Islet precursor cell (in vitro differentiated cells): ENCODE results near the gene RSAD1.

Source experiments
- DNase-seq: peaks from one replicate; pipeline ENCODE4 v3.0.0-alpha.2; 2018

Gene RSAD1

GRCh38 chr17:50458701-50459676 is 19.7 kb upstream of the RSAD1 start:
- peak; percentile 90 for DNase-seq

GRCh38 chr17:50459756-50460155 is 18.9 kb upstream of the RSAD1 start:
- DNase-seq, result no peak

DNA sequence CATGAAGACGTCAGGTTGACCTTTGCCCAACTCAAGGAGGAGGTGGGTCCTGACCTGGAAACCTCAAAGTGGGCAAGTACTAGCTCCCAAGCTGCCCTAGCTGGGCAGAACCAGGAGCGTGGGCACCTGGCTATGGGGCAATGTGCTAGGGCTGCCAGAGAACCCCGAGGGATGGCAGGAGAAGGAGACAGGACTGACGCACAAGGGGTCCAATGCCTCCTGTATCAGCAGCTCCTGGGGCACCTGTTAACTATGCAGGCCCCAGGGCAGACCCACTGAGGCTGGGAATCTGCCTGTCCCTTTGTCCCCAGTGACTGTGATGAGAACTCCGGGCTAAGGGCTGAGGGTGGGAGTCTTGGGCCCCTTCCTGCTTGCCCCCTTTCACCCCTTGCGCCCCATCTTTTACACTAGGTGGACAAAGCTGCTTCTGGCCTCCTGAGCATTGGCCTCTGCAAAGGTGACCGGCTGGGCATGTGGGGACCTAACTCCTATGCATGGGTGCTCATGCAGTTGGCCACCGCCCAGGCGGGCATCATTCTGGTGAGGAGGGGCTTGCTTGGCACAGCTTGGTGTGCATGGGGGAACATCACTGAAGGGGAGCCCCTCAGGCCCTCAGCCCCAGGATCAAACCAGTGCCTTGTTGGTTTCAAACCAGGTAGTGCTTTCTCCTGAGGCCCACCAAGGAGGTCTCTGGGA is 17.7 kb upstream of the RSAD1 start:
- no peak for DNase-seq

- DNase-seq, result no peak
Observed at GRCh38 chr17:50461550-50462132, 17.0 kb upstream of the RSAD1 start.

- no peak for DNase-seq
Observed at GRCh38 chr17:50462446-50462845, 16.2 kb upstream of the RSAD1 start.

DNA sequence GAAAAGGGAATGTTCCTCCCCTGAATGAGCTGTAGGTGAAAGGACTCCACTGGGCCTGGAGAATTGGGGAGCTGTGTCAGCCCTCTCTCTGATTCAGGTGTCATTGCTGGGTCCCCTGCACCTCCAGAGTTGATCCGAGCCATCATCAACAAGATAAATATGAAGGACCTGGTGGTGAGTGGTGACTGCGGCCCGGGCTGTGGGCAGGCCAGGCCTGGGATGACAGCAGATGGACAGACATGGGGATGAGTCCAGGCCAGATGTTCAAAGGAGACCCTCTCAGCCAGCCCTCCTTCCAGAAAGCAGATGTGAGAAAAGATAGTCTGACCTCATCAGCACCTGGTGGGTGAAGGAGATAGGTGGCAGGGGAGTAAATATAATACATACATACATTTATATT is 14.5 kb upstream of the RSAD1 start:
- DNase-seq, result no peak

- DNase-seq, result no peak
Observed at GRCh38 chr17:50464736-50465135, 13.9 kb upstream of the RSAD1 start.

GRCh38 chr17:50465171-50465570 is 13.5 kb upstream of the RSAD1 start:
- DNase-seq, result no peak

- no peak for DNase-seq
Observed at GRCh38 chr17:50465635-50466034, 13.0 kb upstream of the RSAD1 start.

DNA sequence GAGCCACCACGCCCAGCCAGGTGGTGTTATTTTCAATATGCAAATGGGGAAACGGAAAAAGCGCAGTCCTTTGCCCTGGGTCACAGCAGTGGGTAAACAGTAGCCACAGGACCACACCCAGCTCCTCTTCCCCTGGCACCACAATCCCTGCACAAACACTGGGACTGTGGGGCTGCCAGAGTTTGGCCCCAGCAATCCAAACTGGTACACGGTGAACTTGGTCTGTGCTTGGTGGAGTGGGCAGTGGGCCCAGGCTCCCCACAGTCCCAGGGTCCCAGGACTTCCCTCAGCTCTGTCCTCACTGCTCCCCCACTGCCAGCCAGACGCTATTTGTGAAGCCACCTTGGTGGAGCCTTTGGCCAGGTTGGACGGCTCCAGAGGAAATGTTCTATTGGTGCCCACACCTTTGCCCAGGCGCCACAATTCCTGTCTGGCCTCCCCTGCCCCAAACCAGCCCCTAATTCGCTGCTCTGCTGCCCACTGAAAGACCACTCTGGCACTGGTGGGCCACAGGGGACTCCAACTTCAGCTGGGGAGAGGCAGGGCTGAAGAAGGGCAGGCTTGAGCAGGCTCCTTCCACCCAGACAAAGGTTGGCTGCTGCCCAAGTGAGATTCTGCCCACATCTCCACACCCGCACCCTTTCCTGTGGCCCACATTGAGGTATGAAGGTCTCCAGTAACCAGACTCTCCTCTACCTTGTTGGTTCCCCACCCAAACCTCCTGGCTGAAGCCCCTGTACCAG is 12.1 kb upstream of the RSAD1 start:
- DNase-seq, result no peak

DNA sequence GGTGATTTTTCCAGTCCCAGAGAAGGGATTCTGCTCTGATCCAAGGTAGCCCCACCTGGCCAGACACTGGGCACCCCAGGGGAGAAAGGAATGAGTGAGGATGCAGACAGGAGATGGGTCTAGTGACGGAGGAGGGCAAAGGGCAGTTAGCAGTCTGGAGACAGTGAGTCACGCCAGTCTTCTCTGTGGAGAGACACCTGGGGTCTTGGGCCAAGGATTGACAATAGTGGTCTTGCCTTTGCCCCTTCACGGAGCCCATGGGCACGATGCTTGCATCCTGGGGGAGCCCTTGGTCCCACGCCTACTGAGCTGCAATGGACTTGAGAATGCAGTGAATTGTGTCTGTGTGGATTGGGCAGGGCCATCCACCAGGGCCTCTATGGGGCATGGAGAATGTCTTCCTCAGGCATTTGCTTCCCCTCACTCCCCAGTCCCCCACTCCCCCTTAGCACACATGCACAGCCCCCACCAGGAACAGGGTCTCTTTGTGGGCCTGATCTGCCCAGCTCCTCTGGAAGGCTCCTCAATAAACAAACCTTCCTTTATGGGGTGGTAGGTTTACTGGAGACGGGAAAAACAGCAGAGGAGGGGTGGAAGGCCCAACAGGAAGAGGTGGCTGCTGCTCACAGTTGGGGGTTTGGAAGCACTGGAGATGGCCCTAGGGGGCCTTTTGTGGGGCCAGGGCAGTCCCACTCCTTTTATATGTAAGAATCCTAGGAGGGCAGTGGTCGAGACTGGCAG is 11.4 kb upstream of the RSAD1 start:
- no peak for DNase-seq

GRCh38 chr17:50467855-50468303 is 10.8 kb upstream of the RSAD1 start:
- no peak for DNase-seq

- DNase-seq, result no peak
Observed at GRCh38 chr17:50468304-50469207, 10.1 kb upstream of the RSAD1 start, which contains the start of gene CHAD. Gene CHAD, minus strand, starts transcription at chr17:50468880. Its CDS starts 67 bp downstream, at chr17:50468813.

DNA sequence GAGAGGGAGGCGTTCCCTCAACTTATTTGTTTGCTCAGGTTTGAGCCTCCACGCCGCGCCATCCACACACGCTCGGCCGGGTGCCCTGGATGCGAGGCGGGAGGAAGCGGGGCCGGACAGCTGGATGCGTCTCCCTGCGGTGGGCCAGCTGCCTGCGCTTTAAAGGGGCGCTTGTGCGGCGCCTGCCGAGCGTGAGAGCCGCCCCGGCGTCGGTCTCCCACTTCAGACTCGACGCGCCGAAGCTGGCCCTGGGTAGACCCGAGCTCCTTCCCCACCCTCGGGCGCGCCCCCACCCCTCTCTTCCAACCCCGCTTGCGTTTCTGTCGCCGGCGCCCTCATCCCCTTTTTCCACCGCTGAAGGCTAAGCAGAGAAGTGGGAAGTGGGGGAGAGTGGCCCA is 9.5 kb upstream of the RSAD1 start:
- no peak for DNase-seq

DNA sequence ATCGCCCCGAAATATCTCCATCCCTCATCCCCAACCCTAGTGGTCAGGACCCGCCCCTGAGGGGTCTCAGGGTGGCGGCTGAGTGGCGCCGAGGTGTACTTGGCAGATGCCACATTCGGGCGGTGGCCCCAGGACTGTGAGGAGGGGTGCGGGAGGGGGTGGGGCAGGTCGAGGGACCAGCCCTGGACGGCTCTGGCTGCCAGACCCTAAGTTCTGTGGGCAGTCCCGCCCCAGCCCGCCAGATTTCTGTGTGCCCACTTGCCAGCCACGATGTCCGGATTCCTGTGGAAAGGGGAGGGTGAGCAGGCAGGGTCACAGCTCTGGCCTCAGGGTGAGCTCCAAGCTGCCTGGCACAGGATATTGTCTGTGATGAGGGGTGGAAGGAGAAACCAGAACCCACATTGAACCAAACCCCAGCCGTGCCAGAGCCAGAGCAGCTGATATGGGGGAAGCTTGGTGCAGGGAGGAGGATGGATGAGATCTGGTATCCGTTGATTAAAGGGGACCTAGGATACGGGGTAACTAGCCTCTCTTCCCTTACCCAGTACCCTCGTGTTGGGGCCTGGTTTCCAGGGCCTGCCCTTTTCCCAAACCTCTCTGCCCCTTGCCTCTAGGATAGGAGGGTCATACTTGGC is 8.9 kb upstream of the RSAD1 start:
- peak; percentile 51 for DNase-seq

DNA sequence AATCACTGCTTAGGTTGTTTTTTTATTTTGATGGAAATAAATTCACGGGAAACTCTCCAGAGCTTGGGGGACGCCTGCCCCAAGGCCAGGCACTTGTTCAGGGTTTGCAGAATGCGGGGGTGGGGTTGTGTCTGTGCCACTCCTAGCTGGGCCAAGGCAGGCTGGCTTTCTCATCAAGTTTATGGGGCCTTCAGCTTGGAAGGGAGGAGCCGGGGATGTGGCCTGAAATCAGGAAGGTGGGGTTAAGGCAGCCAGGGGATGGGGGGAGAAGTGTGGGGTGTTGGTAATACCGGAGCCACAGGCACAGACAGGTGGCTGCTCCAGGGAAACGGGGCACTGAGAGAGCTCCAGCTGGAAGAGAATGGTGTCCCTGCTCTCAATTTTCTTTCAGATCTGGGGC is 8.2 kb upstream of the RSAD1 start:
- peak; percentile 50 for DNase-seq

DNA sequence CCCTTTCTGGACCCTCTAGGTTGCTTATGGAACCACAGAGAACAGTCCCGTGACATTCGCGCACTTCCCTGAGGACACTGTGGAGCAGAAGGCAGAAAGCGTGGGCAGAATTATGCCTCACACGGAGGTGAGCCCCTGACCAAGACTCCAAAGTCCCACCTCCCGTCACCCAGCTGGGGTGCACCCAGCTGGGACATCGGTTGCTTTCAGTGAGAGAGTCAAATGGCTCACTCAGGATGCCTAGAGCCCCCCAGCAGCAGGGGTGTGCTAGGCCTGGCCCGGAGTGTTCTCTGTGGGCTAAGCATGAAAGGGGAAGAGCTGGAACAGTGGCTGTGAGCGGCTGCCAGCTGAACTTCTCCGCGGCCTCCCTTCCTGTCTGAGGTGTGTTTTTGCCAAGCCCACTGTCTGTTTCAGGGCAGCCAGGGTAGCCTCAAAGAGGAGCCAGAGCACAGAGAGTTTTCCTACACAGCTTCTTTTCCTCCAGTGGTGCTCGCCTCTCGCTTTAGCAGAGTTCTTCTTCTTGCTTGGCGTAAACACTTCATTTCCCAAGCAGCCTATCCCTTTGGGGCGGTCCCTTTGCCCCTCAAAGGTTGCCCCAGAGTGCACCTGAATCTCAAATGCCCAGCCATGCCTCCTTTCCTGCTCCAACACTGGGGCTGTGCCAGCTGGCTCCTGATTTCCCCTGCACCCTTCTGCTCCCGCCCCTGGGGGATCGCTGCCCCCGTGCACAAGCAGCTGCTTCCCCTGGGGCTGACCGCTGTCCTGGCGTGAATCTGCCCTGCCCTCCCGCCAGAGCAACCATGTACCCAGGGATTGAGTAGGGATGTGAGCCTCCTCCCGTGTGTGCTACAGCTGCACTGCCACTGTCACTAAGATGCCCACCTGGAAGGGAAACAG is 7.4 kb upstream of the RSAD1 start:
- peak; percentile 54 for DNase-seq

DNA sequence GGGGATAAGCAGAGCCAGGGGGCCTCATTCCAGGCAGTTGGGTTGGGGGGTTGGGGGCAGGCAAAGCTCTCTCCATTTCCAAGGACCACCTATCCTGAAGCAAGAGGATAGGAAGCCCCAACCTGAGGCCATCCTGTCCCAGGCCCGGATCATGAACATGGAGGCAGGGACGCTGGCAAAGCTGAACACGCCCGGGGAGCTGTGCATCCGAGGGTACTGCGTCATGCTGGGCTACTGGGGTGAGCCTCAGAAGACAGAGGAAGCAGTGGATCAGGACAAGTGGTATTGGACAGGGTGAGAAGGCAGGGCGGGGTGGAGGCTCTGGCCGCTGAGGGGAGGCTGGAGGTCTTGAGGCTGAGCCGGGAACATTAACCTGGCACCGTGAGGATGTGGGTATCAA is 6.4 kb upstream of the RSAD1 start:
- DNase-seq, result peak; percentile 49

DNA sequence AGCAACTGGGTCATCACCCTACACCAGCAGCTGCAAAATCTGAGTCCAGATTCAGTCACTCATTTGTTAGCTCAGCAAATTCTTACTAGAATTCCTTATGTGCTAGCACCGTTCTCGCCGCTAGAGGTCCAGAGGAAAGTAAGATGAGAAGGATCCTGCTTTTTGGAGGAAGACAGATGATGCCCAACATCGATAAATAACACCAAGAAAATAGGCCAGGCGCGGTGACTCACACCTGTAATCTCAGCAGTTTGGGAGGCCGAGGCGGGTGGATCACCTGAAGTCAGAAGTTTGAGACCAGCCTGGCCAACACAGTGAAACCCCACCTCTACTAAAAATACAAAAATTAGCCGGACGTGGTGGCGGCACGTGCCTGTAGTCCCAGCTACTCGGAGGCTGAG is 5.9 kb upstream of the RSAD1 start:
- DNase-seq, result peak; percentile 65
